NCI-H2081 treated with DMSO at 0.1 percent for 48 hours (cell line): ENCODE data around the gene PBOV1.

ENCODE experiments used
- DNase-seq: peaks from one replicate; lab custom pipeline; 2025; lab: John Stamatoyannopoulos, UW

Gene PBOV1

GRCh38 chr6:138204792-138205384 is 13.4 kb downstream of the PBOV1 start:
- no peak for DNase-seq

GRCh38 chr6:138204303-138204702 is 14.0 kb downstream of the PBOV1 start:
- DNase-seq: no peak

GRCh38 chr6:138203315-138203714 is 15.0 kb downstream of the PBOV1 start:
- DNase-seq: no peak

GRCh38 chr6:138201836-138202235 is 16.5 kb downstream of the PBOV1 start:
- no peak for DNase-seq

- DNase-seq: no peak
Measured at GRCh38 chr6:138198430-138199091, 19.7 kb downstream of the PBOV1 start.

- no peak for DNase-seq
Measured at GRCh38 chr6:138197570-138197969, 20.7 kb downstream of the PBOV1 start.

- no peak for DNase-seq
Measured at GRCh38 chr6:138196122-138196738, 22.1 kb downstream of the PBOV1 start.

GRCh38 chr6:138194287-138194686 is 24.0 kb downstream of the PBOV1 start:
- no peak for DNase-seq

- DNase-seq: no peak
Measured at GRCh38 chr6:138188278-138188941, 29.9 kb downstream of the PBOV1 start.

- no peak for DNase-seq
Measured at GRCh38 chr6:138187156-138187555, 31.1 kb downstream of the PBOV1 start.

- no peak for DNase-seq
Measured at GRCh38 chr6:138184230-138184629, 34.1 kb downstream of the PBOV1 start.

GRCh38 chr6:138183790-138184134 is 34.5 kb downstream of the PBOV1 start:
- DNase-seq: no peak

- peak; percentile 70 for DNase-seq
Measured at GRCh38 chr6:138182939-138183789, 35.1 kb downstream of the PBOV1 start.

- DNase-seq: no peak
Measured at GRCh38 chr6:138176652-138177232, 41.5 kb downstream of the PBOV1 start.

GRCh38 chr6:138175596-138175995 is 42.7 kb downstream of the PBOV1 start:
- DNase-seq: no peak
